Embryonic facial prominence (tissue), 1 donor: ENCODE measurements around the gene CNKSR2.

Experiments used
- DNase-seq: peaks from one replicate; pipeline ENCODE4 v3.0.0-alpha.2; 2016; ENCODE audit errors: extremely low spot score

CNKSR2 gene

GRCh38 chrX:21666679-21667078 lies 292.5 kb downstream of the CNKSR2 start:
- DNase-seq: no peak

GRCh38 chrX:21674430-21675186 lies 300.4 kb downstream of the CNKSR2 start:
- no peak for DNase-seq

- DNase-seq: no peak
These were observed 301.7 kb downstream of the CNKSR2 start for GRCh38 chrX:21675931-21676330.

GRCh38 chrX:21678048-21678612 lies 303.9 kb downstream of the CNKSR2 start:
- DNase-seq: no peak

- no peak for DNase-seq
These were observed 309.7 kb downstream of the CNKSR2 start for GRCh38 chrX:21683941-21684340.

- DNase-seq: no peak
These were observed 317.3 kb downstream of the CNKSR2 start for GRCh38 chrX:21691512-21692018.

- no peak for DNase-seq
These were observed 324.1 kb downstream of the CNKSR2 start for GRCh38 chrX:21698272-21698671.

GRCh38 chrX:21699136-21699535 lies 324.9 kb downstream of the CNKSR2 start:
- no peak for DNase-seq

- no peak for DNase-seq
These were observed 326.1 kb downstream of the CNKSR2 start for GRCh38 chrX:21700275-21700674.

GRCh38 chrX:21700967-21701366 lies 326.7 kb downstream of the CNKSR2 start:
- DNase-seq: no peak

GRCh38 chrX:21702725-21703124 lies 328.5 kb downstream of the CNKSR2 start:
- no peak for DNase-seq
